Measurements from ENCODE around the gene LAMP2.

GRCh38 chrX:120457766-120458180 is 11.3 kb downstream of the LAMP2 start:
- TF ChIP-seq LEF1 (IDR thresholded peaks at IDR 0.05; ENCODE audit: borderline replicate concordance) (no peak), FOXA1 (IDR thresholded peaks at IDR 0.05) (no peak), BHLHE40 (IDR thresholded peaks at IDR 0.05; ENCODE audit: borderline replicate concordance) (no peak), FOXK2 (IDR thresholded peaks at IDR 0.05) (no peak), CTBP1 (IDR thresholded peaks at IDR 0.05; ENCODE audit: borderline replicate concordance) (no peak), SP1 (IDR thresholded peaks at IDR 0.05) (no peak), FOXM1 (IDR thresholded peaks at IDR 0.05; ENCODE audit: borderline replicate concordance) (no peak), SUZ12 (IDR thresholded peaks at IDR 0.05) (no peak)
- TF ChIP-seq, protein P1, sequence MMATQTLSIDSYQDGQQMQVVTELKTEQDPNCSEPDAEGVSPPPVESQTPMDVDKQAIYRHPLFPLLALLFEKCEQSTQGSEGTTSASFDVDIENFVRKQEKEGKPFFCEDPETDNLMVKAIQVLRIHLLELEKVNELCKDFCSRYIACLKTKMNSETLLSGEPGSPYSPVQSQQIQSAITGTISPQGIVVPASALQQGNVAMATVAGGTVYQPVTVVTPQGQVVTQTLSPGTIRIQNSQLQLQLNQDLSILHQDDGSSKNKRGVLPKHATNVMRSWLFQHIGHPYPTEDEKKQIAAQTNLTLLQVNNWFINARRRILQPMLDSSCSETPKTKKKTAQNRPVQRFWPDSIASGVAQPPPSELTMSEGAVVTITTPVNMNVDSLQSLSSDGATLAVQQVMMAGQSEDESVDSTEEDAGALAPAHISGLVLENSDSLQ (IDR thresholded peaks at IDR 0.05): no peak
